Heart left ventricle (tissue), 13 donors: ENCODE results near the gene NTRK2.

Experiments used
- POLR2A ChIP-seq, 2 donors: fragments of 450-650 bp; IDR thresholded peaks; one replicate each; pipeline ENCODE4 v1.6.1; 2017; ENCODE audit warnings: antibody characterized with exemption in 2 of 2, mild to moderate bottlenecking in 2 of 2, moderate library complexity in 2 of 2
- TF ChIP-seq, protein P1 (sequence below), 12 donors: fragments of 200-600 bp; sonication (generic) in 4 of 12; IDR thresholded peaks; one replicate each; pipeline versions ENCODE4 v1.5.0 to v1.8.0; 2018 to 2022; ENCODE audit warnings: antibody characterized with exemption in 12 of 12, mild to moderate bottlenecking in 5 of 12
- donor health status: ischemic (EF 13 %, LVEDD 7.1; RV severe dilation, severe dysfunction).
- donor health status: DM: no; HTN: yes; CAD: no.
- donor health status: DM: no; HTN: no; CAD: no.
- donor health status: ischemic (EF 25% LVEDD 6.9; RV normal size, moderate dysfunction).
- donor health status: ischemic (EF 25% LVEDD 5.7; RV mildly dilated, moderate dysfunction).
- donor health status: ischemic (EF 35%, LVEDD 5.7; RV mildly dilated, moderate dysfunction).
- donor health status: nonischemic (EF 11% LVEDD 7.7; RV severe dilation, severe dysfunction).
- donor health status: DM: yes; HTN: yes; CAD: no.
- donor health status: PGD.
- donor health status: ischemic (EF 29% LVEDD 5.4; RV normal size, mild dysfunction).
- donor health status: nonischemic (EF 23%, LVEDD 6.1; RV moderate dilation, normal function).

DNA sequence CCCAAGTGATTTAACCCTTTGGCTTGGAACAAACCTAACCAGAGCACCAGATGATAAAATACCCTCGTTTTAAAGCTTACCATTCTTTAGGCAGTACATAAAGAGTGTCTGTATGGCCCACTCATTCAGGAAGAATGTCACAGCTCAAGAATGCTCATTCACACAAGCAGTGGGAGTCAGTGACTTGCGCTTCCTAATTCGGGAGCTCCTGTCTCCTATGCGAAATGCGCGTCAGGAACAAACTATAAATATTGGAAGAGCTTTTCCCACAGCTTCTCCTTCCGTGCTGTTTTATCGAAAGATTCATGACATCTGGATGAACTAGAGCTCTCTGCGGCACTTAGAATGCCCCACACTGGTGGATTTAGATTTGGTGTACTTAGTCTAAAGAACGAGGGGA, 66.6 kb downstream of the NTRK2 start:
- TF ChIP-seq POLR2A (IDR thresholded peaks at IDR 0.05): no peak
- TF ChIP-seq, protein P1, sequence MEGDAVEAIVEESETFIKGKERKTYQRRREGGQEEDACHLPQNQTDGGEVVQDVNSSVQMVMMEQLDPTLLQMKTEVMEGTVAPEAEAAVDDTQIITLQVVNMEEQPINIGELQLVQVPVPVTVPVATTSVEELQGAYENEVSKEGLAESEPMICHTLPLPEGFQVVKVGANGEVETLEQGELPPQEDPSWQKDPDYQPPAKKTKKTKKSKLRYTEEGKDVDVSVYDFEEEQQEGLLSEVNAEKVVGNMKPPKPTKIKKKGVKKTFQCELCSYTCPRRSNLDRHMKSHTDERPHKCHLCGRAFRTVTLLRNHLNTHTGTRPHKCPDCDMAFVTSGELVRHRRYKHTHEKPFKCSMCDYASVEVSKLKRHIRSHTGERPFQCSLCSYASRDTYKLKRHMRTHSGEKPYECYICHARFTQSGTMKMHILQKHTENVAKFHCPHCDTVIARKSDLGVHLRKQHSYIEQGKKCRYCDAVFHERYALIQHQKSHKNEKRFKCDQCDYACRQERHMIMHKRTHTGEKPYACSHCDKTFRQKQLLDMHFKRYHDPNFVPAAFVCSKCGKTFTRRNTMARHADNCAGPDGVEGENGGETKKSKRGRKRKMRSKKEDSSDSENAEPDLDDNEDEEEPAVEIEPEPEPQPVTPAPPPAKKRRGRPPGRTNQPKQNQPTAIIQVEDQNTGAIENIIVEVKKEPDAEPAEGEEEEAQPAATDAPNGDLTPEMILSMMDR (IDR thresholded peaks at IDR 0.05): no peak
